CD4-positive, alpha-beta T cell treated with Interleukin-17A for 4 hours (primary cell): ENCODE data around the gene HDGFL2.
"Not testable (repeated sequence)": the region's sequence is repeated elsewhere in the genome, so short reads cannot be mapped to it uniquely, and the experiment has no call there.

Experiments
- DNase-seq: peaks from one replicate; pipeline ENCODE4 v3.0.0-alpha.2; 2020; ENCODE audit warnings: mixed read lengths

HDGFL2 gene

GRCh38 chr19:4516939-4517300 lies 44.8 kb downstream of the HDGFL2 start:
- no peak for DNase-seq

DNA sequence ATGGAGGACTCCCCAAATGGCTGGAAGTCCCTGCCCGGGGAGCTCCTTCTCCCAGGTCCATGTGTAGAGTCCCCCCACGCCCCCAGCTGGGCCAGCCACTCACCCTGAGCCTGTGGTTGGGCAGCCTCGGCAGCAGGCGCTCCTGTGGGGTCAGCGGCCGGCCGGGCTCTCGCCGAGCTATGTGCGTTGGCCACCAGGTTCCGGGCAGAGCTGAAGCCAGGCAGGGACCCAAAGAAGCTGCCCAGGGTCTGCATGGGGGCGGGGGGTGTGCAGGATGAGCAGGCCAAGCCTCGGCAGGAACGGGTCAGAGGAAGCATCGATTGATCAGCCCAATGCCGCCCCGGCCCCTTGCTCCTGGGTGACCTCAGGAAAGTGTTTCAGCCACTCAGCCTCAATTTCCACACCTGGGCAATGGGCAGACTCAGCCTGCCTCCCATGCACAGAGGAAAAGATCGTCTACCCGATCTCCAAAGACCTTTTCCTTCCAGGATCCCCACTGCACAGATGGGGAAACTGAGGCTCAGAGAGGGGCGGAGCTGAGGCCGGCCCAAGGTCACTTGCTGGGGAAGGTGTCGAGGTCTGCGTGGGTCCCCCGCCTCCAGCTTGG lies 45.5 kb downstream of the HDGFL2 start:
- DNase-seq, result no peak

DNA sequence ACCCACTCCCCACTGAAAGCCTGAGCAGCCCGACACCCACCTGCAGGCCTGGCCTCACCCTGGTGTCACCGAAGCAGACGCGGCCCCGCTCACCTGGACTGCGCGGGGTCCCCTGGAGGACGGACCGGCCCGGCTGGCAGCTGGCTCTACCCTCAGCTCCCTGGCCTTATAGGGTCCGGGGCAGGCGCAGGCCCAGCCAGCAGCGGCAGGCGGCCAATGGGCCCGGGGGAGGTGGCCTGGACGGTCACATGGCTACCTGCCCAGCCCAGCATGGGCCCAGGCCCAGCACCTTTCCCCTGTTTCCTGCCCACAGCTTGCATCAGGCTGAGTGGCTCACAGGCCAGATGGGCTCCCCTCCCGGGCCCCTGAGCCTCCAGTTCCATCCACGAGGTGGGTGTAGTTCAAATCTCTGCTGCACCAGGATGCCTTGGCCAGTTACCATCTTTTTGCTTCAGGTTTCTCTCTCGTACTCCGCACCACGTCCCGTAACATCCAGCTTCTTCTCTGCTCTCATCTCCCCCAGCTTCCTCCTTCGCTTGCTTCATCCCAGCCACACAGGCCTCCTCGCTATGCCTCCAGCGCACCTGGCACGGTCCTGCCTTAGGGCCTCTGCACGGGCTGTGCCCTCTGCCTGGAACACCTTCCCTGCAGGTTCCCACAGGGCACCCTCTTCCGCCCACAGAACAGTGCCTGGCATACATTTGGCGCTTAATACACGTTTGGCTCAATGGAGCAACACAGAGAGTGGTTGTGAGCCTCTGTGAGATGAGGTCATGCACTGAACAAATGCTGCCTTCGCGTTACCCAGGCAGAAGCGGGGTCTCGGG lies 46.5 kb downstream of the HDGFL2 start, which contains the start of gene PLIN4:
TSS of gene PLIN4 (minus strand) at position 142 of the 827 bp plus-strand sequence. CDS start 214 bp downstream, outside the sequence.
- no peak for DNase-seq

DNA sequence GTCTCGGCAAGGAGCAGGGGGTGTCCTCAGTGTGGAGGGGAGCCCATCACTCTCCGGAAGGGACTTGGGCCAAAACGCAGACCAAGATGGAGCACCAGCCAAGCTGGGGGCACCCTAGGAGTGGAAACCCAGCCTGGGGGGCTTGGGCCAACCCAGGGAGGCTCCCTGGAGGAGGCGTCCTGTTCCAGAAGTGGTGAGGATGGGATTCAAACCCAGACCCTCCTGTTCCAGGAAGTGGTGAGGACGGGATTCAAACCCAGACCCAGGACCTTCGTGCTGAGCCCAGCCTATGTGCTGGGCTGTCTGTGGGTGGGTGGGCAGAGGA lies 47.0 kb downstream of the HDGFL2 start:
- DNase-seq, result no peak

- DNase-seq, result no peak
Measured at GRCh38 chr19:4519521-4520277, 47.6 kb downstream of the HDGFL2 start.

DNA sequence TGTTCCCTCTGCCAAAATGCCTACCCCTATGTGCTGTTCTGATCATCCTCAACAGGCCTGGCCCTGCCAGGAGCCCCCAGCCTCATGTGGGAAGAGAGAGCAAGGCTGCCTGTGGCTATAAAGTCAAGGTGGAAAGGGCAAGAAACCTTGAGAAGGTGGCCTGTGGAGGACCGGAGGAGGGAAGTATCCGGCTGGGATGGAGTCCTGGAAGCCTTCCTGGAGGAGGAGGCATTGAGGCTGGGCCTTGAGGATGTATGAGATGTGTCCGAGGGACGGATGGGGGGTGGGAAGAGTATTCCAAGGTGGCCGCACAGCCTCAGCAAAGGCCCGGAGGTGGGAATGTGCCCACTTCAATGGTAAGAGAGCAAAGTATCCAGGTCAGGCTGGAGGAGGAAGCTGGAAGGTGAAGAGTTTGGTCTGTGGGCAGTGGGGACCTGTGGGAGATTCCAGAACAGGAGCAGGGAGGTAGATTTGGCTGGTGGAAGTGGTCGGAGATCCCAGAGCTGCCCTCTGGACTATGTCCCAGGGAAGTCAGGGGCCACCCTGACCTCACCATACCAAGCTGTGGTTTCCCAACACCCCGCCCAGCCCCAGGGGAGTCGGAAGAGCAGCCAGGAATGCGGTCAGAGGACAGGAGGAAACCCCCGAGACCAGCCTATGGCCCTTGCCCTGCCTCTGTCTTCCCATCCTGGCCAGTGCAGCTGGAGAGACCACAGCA lies 49.2 kb downstream of the HDGFL2 start:
- DNase-seq, result no peak

- no peak for DNase-seq
Measured at GRCh38 chr19:4521888-4522242, 49.8 kb downstream of the HDGFL2 start.

- DNase-seq, result no peak
Measured at GRCh38 chr19:4522291-4523002, 50.4 kb downstream of the HDGFL2 start.

GRCh38 chr19:4523306-4524110 lies 51.4 kb downstream of the HDGFL2 start:
- peak; percentile 43 for DNase-seq

- peak; percentile 75 for DNase-seq
Measured at GRCh38 chr19:4524808-4525562, 52.9 kb downstream of the HDGFL2 start.

DNA sequence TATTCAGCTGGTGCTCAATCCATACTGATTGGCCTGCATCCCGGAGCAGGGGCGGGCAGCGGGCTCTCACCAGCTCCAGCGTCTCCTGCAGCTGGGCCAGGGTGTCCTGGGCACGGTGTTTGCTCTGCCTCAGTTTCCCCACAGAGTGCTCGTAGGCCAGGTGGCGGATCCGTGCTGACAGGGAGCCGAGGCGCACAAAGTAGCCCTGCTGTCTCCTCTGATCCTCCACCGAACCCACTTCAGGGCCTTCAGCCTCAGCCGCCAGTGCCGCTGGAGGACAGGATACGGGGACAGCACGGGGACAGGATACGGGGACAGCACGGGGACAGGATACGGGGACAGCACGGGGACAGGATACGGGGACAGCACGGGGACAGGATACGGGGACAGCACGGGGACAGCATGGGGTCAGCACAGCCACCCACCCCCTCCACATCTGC lies 53.5 kb downstream of the HDGFL2 start:
- DNase-seq, result no peak

DNA sequence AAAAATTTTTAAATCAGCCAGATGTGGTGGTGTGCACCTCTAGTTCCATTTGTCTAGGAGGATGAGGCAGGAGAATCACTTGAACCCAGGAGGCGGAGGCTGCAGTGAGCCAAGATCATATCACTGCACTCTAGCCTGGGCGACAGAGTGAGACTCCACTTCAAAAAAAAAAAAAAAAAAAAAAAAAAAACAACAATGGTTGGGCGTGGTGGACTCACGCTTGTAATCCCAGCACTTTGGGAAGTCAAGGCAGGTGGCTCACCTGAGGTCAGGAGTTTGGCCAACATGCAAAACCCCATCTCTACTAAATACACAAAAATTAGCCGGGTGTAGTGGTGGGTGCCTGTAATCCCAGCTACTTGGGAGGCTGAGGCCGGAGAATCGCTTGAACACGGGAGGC lies 55.3 kb downstream of the HDGFL2 start:
- not testable (repeated sequence) for DNase-seq

- no peak for DNase-seq
Measured at GRCh38 chr19:4528843-4529242, 56.7 kb downstream of the HDGFL2 start.

GRCh38 chr19:4529924-4530522 lies 57.9 kb downstream of the HDGFL2 start:
- DNase-seq, result no peak

DNA sequence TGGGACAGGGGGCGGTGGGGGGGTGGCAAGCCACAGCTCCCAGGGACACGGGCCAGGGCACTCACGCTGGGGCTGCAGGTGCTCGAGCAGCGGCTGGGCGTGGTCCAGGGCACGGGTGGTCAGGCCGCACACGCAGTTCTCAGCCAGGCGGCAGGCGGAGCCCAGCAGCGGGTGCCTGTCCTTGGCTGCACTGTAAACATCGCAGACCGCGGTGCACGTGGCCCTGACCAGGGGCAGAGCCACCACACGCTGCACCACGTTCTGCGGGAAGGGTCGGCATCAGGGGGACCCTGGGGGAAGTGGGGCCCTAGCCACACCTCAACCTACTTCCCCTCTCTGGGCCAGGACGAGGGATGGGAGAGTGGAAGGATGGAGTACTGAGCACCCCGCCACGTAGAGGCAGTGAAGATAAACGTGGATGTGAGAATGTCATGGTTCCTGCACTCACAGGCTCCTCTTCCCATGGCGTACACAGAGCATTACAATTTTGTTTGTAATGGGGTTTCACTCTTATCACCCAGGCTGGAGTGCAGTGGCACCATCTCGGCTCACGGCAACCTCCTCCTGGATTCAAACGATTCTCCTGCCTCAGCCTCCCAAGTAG lies 59.6 kb downstream of the HDGFL2 start:
- DNase-seq, result no peak

GRCh38 chr19:4533334-4533733 lies 61.2 kb downstream of the HDGFL2 start:
- no peak for DNase-seq

DNA sequence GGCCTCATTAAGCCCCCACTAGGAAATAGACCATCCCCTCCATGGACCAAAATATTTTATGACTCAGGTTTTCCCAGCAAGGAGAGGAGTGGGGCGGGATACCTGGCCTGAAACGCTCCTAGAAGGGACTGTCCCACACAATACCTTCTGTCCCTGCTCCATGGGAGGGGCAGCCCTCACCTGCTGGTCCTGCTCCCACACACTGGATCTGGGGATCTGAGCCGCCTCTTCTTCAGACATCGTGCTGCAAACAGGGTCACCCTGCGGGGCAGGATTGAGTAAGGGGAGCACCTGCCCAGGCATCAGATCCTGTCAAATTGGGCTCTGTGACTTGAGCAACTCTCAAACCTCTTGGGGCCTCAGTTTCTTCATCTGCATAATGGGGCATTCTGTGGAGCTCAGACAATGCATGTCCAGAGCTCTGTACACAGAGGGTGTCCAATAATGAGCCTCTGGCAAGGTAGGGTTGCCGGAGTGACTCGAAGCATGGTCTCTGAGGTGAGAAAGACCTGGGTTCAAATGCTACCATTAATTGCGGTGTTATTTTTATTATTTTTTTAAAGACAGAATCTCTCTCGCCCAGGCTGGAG lies 61.8 kb downstream of the HDGFL2 start:
- DNase-seq, result no peak

GRCh38 chr19:4534836-4535658 lies 63.0 kb downstream of the HDGFL2 start, which contains the start of gene PLIN5:
PLIN5 (minus strand) TSS chr19:4535224; CDS start chr19:4534074, 1,150 bp downstream.
- DNase-seq, result peak; percentile 56
